Endothelial cell (in vitro differentiated cells): ENCODE measurements around the gene SMLR1. TPM values are rescaled to one million over a fixed set of nuclear protein-coding genes. Genes with fewer than 3 reads are reported as not detected.
A peak's percentile ranks its signal among the peaks of the same experiment; 100 is the strongest.

Source experiments
- DNase-seq: peaks from one replicate; pipeline ENCODE4 v3.0.0; 2021; ENCODE audit warnings: low spot score
- H3K27ac Mint-ChIP-seq: one replicate; pipeline ENCODE4 v1.8.0; 2021; ENCODE audit warnings: mixed read lengths, inconsistent platforms; ENCODE audit not compliant: unreplicated experiment
- H3K27me3 Mint-ChIP-seq: one replicate; pipeline ENCODE4 v1.8.0; 2021; ENCODE audit warnings: mild to moderate bottlenecking, moderate library complexity, mixed read lengths, inconsistent platforms; ENCODE audit not compliant: unreplicated experiment
- H3K36me3 Mint-ChIP-seq: one replicate; pipeline ENCODE4 v1.8.0; 2021; ENCODE audit warnings: mild to moderate bottlenecking, low read depth, mixed read lengths, inconsistent platforms; ENCODE audit not compliant: unreplicated experiment
- H3K4me1 Mint-ChIP-seq: one replicate; pipeline ENCODE4 v1.8.0; 2021; ENCODE audit warnings: mild to moderate bottlenecking, mixed read lengths, inconsistent platforms; ENCODE audit not compliant: unreplicated experiment
- H3K4me3 Mint-ChIP-seq: one replicate; pipeline ENCODE4 v1.8.0; 2021; ENCODE audit warnings: mild to moderate bottlenecking, mixed read lengths, inconsistent platforms; ENCODE audit not compliant: unreplicated experiment
- H3K9me3 Mint-ChIP-seq: one replicate; pipeline ENCODE4 v1.8.0; 2021; ENCODE audit warnings: mixed read lengths, inconsistent platforms; ENCODE audit not compliant: unreplicated experiment
- total RNA-seq: library from RNA; stranded (reverse); fragmentation: NEBNext Ultra II Directional; extraction: Animal tissue kit (Norgen Biotek cat#: 25700); gene quantifications from one replicate; pipeline ENCODE4 v1.2.1, GENCODE V29; 2021; ENCODE audit not compliant: unreplicated experiment
- TF ChIP-seq, protein P1 (sequence below): fragments of 200-600 bp; sonication (generic); IDR thresholded peaks from one replicate; pipeline ENCODE4 v1.5.0; 2021; ENCODE audit warnings: antibody characterized with exemption; ENCODE audit not compliant: unreplicated experiment

Gene SMLR1
- total RNA-seq, 1 donor from 2014 or later, result not detected

DNA sequence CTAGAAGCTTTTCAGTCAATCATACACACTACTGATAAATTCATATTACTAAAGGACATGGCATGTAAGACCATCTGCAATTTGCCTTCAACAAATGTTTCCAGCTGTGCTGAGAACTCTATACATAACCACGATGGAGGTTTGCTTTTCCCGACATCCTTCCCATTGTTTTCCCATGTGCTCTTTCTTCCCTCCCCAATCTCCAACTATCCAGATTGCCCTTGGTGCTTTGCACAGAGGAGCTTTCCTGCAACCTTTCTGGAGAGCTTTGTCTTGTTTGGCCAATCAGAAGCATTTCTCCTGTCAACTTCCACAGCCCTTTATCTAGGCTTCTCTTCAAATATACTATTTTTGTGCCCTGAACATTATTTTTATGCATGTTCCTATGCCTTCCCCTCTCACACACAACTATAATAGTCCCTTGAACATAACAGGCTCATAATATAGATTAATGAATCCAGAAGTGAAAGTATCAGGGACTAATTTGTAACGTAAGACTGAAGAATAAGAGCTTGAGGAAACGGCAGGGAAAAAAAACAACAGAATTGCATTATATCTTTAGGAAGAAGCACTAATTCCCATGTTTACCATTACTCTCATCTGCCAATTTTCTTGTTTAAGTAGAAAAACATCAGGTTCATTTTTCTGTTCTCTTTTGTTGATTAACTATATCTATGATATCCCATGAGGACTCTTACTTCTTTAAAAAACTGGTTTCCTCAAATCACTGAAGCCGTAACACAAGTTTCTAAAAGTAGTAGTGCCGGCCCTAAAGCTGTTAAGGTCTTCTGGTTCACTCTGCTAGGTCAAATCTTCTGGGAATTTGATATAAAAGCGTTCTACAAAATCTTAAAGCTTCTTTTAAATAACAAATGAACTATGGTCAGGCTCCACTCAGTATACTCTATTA lies 20.1 kb downstream of the SMLR1 start:
- Mint-ChIP-seq H3K27ac (no peak overlapping the region), H3K4me1 (peaks cover 14% of the 10 kb centered on the region), H3K4me3 (no peak overlapping the region), H3K9me3 (no peaks in the 10 kb centered on the region), H3K36me3 (peaks cover 8% of the 10 kb centered on the region), H3K27me3 (peaks cover 1% of the 10 kb centered on the region)
- TF ChIP-seq, protein P1, sequence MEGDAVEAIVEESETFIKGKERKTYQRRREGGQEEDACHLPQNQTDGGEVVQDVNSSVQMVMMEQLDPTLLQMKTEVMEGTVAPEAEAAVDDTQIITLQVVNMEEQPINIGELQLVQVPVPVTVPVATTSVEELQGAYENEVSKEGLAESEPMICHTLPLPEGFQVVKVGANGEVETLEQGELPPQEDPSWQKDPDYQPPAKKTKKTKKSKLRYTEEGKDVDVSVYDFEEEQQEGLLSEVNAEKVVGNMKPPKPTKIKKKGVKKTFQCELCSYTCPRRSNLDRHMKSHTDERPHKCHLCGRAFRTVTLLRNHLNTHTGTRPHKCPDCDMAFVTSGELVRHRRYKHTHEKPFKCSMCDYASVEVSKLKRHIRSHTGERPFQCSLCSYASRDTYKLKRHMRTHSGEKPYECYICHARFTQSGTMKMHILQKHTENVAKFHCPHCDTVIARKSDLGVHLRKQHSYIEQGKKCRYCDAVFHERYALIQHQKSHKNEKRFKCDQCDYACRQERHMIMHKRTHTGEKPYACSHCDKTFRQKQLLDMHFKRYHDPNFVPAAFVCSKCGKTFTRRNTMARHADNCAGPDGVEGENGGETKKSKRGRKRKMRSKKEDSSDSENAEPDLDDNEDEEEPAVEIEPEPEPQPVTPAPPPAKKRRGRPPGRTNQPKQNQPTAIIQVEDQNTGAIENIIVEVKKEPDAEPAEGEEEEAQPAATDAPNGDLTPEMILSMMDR, result no peak
- no peak for DNase-seq

DNA sequence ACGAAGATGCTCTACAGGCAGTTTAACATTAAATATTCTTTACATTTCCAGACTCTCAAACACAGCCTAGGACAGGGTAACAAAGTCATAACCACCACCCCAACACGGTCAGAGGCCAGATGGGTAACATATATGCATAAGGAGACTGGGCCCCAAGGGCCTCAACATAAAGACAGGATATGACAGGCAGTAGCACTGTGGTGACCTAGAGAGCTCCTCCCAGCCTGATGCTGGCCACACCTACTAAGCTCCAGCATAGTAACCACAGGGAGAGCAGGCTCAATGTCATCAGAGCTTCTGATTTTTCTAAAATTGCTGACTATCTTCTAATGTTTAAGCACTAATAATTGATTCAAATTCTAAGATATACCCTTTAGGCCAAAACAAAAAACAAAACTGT lies 21.7 kb downstream of the SMLR1 start:
- TF ChIP-seq, protein P1, result no peak
- no peak overlapping the region for H3K27ac Mint-ChIP-seq

DNA sequence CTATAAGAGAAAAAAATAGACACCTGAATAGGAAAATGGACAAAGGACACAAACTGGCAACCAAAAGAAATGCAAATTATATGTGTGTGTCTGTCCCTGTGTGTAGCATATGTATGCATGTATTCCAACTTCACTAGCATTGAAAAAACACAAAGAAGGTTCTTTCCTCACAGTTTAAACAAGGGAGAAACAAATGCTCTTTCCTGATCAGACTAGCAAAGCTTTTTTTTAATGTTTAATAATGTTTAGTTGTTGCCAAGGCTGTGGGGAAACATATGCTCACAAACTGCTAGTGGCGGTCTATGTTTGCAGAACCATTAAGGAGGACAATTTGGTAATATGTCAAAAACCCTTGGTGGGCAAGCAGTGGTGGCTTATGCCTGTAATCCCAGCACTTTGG lies 22.4 kb downstream of the SMLR1 start:
- no peak for DNase-seq
- Mint-ChIP-seq H3K36me3 (peaks cover 11% of the 10 kb centered on the region), H3K4me1 (peaks cover 20% of the 10 kb centered on the region), H3K9me3 (no peaks in the 10 kb centered on the region), H3K27me3 (peaks cover 1% of the 10 kb centered on the region), H3K4me3 (no peak overlapping the region), H3K27ac (no peak overlapping the region)
- TF ChIP-seq, protein P1, result no peak

More for the DNA sequence above, 21.7 kb downstream of the SMLR1 start:
- no peaks in the 10 kb centered on the region for H3K9me3 Mint-ChIP-seq
- no peak for DNase-seq
- peaks cover 20% of the 10 kb centered on the region for H3K4me1 Mint-ChIP-seq
- no peak overlapping the region for H3K4me3 Mint-ChIP-seq
- H3K36me3 Mint-ChIP-seq, result peaks cover 13% of the 10 kb centered on the region
- peaks cover 1% of the 10 kb centered on the region for H3K27me3 Mint-ChIP-seq

DNA sequence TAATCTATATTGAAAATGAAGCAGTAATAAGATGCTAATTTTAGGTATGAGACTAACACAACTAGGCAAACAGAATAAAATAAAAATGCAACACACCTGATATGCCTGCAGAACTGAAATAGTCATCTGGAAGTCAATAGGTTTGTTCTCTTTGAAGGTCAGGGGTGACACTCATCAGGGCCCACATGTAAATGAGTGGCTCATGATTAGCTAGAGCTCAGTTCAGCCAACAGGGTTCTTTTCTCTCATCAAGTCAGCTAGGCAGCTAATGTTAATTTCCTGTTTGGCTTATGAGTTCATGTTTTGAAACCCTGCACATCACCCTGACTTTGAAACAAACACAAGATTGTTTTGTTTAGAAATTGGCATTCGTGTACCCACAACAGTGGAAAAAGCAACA lies 23.8 kb downstream of the SMLR1 start:
- H3K4me1 Mint-ChIP-seq, result peaks cover 20% of the 10 kb centered on the region
- no peaks in the 10 kb centered on the region for H3K9me3 Mint-ChIP-seq
- H3K36me3 Mint-ChIP-seq, result peaks cover 16% of the 10 kb centered on the region
- H3K4me3 Mint-ChIP-seq, result no peak overlapping the region
- H3K27ac Mint-ChIP-seq, result peak overlapping the region; percentile 50
- DNase-seq, result no peak
- peaks cover 1% of the 10 kb centered on the region for H3K27me3 Mint-ChIP-seq
- TF ChIP-seq, protein P1, result no peak

DNA sequence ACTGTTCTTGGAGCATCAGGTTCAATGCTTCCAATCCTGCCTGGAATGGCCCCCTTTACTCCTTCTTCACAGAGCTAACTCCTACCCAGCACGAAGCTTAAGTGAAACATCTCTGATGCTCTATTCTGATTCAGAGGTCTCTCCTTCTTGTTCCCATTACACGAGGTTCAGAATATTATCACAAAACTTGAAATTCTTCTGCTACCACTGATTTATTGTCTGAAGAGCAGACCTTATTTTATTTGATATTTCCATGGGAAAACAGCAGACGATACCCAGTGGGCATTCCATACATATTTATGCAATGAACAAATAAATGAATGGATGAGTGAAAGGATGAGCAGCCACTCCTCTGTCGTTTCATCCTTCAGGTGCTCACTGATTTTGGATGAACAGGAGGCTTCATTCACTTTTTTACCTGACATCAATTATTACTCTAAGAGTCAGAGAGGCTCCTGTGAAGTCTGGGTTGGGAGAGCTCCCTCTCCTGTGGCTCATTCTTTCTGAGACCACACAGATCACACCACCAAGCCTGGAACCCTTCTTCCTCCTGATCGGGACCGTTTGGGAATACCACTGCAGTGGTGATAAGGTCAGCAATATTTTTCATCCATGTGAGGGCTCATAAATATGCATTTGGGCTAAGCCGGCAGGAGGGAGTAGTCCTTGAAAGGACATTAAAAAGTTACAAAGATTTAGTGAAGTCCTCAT lies 25.8 kb downstream of the SMLR1 start:
- H3K4me1 Mint-ChIP-seq, result peaks cover 20% of the 10 kb centered on the region
- no peaks in the 10 kb centered on the region for H3K27me3 Mint-ChIP-seq
- H3K27ac Mint-ChIP-seq, result no peak overlapping the region
- H3K36me3 Mint-ChIP-seq, result peaks cover 23% of the 10 kb centered on the region
- no peaks in the 10 kb centered on the region for H3K9me3 Mint-ChIP-seq
- TF ChIP-seq, protein P1, result no peak
- H3K4me3 Mint-ChIP-seq, result no peak overlapping the region
- DNase-seq, result no peak
